Activated CD4-positive, alpha-beta T cell treated with anti-CD3 and anti-CD28 coated beads for 4 hours (primary cell): ENCODE measurements around the gene GALNT2.

Source experiments
- DNase-seq, 2 donors: peaks; one replicate each; pipeline ENCODE4 v3.0.0-alpha.2; 2020

Gene GALNT2

DNA sequence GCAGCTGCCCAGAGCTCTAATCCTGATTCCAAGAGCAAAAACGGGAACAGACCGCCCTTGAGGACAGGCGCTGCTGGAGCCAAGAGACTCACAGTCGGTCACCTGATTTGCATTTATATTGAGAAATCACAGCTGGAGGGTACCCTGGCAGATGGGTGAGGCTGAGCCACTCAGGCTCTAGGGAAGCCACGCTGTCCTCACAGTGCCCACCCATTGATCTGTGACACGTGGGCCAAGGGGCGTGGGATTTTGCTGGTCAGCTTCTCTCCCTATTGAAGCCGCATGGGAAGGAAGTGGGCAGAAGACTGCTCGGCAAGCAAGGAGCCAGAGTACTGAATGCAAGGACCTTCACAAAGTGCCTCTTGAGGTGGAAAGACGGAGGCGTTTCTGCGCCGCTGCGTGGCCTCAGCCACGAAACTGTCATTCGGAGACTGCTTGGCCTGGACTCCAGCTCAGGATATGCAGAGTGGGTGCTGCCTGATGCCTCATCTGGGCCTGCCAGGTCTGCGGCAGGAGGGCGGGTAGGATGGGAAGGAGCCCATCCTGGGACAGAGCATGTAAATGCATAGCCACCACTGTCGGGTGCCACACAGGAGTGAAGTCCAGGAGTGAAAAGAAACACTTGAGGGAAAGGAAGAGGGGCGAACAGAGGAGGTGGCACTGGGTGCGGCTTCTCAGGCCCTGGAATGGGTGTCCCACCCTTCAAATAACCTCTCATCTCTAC is 219.3 kb downstream of the GALNT2 start:
- DNase-seq: no peak

- no peak for DNase-seq
These were observed 219.8 kb downstream of the GALNT2 start for GRCh38 chr1:230286890-230287269.

DNA sequence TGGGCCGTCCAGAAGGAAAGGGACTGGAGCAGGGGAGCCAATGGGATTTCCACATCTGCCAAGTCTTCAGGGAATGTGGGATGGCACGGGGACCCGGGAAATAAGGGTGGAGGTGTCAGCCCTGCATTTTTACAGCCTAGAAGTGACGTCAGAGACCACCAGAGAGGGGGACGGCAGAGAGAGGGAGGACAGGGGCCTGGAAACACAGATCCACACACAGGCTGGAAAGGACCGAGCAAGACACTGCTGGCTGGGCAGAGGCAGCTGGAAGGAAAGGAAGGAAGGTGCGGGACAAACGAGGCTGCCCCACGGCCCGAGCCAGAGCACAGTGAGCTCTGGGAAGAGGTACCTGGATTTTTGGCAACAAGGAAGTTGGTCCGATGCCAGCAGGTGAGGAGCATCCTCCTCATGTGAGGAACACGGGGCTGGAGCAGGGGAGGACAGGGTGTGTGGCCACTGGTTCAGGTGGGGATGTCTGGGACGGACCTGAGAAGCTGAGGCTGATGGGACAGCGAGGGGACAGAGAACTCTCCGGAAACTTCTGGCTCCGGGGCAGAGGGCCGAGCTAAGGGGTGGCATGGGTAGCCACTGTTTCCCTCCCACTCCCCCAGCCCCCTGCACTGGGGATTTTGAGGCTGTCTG is 220.8 kb downstream of the GALNT2 start:
- no peak for DNase-seq

- DNase-seq: no peak
These were observed 221.8 kb downstream of the GALNT2 start for GRCh38 chr1:230288641-230289349.

- no peak for DNase-seq
These were observed 222.3 kb downstream of the GALNT2 start for GRCh38 chr1:230289350-230289644.

DNA sequence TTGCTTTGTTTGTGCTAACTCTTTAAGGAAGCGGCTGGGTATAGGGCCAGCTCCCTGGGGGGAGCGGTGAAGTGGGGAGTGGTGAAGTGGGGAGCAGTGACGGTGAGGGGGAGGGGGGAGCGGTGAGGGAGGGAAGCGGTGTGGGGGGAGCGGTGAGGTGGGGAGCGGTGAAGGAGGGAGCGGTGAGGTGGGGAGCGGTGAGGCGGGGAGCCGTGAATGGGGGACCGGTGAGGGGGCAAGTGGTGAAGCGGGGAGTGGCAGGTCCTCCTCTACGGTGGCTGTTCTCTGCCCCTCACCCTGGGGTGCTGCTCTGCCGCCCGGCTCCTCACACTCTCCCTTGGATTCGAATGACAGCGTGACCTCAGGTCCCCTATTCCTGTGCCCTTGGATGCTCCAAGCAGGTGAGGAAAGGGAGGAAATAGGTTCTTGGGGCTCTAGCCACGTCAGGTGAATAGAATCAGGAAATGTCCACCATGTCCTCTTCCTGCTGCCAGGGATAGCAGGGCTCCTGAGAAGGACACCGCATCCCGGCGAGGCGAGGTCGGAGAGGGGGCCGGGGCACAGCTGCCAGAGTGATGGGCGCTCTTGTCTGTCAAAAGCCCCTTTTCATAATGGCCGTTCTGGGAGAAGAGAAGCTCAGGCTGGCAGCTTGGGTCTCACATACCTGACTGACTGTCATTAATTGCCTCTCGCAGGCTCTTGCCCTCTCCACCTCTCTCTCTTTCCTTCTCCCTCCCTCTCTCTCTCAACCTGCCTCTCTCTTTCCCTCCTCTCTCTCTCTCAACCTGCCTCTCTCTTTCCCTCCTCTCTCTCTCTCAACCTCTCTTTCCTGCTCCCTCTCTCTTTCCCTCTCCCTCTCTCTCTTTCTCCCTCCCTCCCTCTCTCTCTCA is 224.9 kb downstream of the GALNT2 start:
- DNase-seq: no peak

GRCh38 chr1:230292689-230293389 is 225.8 kb downstream of the GALNT2 start:
- DNase-seq: no peak

DNA sequence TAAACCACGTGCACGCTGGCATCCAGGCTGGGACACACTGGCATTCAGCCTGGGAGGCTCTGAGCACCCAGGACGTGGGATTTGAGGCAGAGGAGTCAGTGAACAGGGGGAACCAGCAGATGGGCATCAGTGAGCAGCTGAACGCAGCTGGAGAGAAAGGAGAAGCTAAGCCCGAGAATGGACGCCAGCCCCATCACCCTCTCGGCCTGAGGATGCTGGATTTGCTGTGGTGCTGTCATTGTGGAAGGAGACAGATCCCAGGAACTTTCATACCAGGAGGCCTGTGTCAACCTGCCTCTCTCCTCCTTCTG is 226.3 kb downstream of the GALNT2 start:
- no peak for DNase-seq

DNA sequence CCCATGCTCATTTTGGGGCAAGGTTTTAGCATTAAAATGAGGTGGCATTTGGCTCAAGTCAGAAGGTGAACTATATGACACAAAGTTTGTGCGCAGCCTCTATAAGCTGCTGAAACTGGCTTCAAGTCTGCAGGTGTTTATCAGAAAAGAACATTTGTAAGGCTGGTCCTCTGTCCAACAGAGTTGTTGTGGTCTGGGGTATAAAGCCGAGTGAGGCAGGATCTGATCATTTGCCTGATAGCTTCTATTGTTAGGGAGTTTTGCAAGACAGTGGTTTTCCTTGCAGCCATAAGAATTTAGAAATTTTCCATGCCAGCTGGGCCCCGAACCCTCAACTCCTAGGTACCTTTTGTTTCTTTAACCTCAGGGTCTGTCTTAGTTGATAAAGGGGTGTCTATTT is 228.3 kb downstream of the GALNT2 start:
- no peak for DNase-seq

- DNase-seq: no peak
These were observed 232.4 kb downstream of the GALNT2 start for GRCh38 chr1:230299191-230300006.

DNA sequence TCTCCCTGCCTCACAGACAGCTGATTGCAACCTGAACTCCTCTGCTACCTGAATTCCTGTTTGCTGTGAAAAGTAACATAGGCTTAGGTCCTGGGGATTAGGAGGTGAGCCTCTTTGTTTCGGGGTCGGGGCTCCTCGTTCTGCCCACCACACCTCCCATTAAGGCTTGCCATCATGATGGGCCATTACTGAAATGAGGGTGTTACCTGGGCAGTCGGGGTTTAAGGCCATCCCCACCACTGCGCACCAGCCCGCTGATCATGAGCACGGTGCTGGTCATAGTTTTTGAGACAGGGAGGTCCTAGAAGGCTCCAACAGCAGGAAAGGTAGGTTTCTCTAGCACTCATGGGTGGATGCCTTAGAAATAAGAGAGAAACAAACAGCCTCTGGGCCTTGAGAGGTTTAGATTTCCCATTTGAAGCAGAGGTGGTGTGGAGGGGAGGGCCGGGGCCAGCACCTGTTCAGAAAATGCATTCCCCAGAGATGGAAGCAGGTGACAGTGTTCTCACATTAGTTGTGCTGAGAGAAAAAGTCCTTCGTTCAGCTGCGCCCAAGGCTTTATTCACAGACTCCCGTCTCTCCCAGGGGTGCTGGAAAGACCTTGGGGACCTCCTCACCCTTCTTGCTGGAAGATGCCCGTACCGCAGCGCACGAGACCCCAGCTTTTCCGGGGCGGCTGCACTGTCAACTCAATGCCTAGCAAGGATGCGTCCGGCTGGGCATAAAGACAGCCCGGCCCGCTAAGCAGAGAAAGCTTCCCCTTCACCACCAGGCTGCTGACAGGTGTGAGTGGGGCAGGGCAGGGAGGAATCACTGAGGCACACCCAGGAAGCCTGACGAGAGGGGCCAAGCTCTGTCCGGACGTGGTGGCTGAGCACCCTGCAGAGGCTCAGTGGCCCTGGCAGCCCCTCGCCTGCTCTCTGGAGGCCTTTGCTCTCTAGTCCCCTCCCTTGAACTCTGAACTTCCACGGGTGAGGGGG is 233.6 kb downstream of the GALNT2 start:
- no peak for DNase-seq

DNA sequence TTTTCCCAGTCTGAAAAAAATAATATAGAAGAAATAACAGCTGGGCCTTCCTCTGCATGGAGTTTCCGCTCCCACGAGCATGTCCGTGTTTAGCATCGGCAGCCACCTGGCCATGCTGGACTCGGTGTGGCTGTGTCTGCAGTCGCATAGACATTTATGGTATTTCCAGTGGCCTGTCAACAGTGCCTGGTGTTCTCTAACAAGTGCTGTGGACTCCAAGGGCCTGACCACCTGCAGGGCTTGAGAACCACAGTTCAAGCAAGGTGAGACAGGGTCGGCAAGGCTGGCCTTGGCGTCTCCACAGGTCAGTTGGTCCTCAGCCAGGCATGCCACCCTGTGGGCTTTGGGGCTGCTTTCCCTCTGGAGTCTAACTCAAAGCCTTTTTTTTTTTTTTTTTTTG is 234.3 kb downstream of the GALNT2 start:
- no peak for DNase-seq

DNA sequence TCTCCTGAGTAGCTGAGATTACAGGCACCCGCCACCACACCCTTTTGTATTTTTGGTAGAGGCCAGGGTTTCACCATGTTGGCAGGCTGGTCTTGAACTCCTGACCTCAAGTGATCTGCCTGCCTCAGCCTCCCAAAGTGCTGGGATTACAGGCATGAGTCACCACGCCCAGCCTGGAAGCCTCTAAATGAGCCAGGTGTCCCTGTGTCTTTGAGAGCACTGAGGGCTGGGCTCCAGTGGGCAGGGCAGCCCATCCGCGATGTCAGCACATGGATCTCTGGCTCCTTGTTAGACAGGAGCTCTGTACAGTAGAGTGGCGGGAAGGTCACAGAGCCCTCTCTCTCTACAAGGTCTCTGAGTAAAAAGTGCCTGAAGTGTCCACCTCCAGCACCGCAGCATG is 234.8 kb downstream of the GALNT2 start:
- no peak for DNase-seq

DNA sequence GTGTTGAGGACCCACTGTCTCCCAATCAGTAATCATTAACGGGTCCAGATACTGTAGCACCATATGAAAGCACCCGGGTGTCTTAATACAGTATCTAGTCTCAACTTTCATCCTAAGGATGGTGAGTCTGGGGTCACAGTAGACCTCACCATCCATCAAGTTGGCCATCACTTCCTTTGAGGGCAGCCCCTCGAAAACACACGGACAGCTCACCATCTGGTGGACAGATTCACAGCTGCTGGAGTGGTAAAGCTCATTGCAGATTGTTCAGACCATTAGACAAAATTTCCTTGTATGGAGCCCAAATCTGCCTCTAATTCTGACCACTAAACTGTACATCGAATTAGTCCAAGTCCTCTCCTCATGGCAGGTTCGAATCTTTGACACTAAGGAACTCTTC is 236.0 kb downstream of the GALNT2 start:
- no peak for DNase-seq

DNA sequence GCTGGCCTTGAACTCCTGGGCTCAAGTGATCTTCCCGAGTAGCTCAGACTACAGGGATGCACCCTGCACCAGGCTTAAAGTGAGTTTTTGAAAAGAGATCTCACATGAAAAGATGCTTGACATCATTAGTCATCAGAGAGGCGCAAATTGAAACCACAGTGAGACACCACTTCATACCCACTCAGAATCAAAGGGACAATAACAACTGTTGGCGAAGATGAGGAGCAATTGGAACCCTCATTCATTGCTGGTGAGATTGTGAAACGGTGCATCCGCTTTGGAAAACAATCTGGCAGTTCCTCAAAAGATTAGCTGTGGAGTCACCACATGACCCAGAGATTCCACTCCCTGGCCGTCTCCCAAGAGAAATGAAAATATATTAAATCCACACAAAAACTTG is 236.8 kb downstream of the GALNT2 start:
- no peak for DNase-seq

GRCh38 chr1:230306169-230306568 is 239.1 kb downstream of the GALNT2 start:
- no peak for DNase-seq

DNA sequence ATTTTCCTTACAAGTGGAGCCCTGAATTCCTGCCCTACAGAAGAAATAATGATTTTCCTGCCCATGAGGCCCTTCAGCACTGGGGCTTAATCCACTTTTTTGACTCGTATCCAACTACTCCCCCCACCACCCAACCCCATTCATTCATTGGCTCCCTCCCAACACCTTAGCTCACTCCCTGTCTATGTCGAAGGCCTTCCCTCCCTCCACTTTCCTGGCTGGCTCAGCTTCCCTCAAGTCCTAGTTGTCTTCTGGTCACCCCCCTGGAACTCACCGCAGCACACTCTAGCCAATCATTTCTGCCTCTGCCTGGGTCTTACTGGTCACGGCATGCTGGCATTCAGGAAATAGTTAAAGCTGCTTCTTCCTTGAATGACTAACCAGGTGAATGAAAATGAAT is 240.2 kb downstream of the GALNT2 start:
- no peak for DNase-seq

DNA sequence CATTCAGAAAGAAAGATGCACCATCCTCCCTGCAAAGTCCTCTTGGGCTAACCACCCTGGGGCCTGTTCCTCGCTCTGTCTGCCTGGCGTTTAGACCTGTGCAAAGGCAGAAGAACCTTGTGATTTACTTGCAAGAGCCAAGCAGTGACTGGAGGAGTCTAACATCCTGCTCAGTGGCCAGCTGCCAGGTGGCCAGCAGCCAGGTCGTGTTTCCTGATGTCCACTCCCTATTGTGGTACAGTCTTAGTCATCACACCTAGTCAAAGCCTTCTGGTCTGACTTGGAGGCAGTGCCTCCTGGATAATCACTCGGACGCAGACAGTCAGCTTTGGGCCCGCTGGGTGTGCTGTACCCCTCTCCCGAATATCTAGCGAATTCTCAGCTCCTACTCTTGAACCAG is 241.0 kb downstream of the GALNT2 start:
- DNase-seq: no peak

DNA sequence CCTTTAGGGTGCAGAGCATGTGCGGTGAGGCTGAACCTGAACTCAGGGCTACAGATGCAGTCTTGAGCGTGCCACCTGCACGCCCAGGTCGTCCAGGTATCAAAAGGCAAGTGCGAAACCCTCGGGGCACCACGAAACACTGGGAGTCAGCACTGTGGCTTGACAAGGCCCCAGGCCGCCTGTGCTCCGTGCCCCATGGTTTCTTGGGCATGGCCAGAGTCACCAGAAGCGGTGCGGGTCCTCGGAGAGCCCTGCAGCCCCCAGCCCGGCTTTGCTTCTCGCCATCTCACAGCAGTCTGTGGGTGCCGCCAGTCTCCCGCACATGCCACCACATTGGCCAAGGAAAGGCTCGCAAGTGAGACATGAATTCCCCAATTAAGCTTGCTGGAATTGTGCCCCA is 241.8 kb downstream of the GALNT2 start:
- DNase-seq: no peak

GRCh38 chr1:230309646-230310177 is 242.7 kb downstream of the GALNT2 start:
- no peak for DNase-seq
